Dermis microvascular lymphatic vessel endothelial cell (primary cell): ENCODE measurements around the gene ANKLE1. TPM values are rescaled to one million over a fixed set of nuclear protein-coding genes. Genes with fewer than 3 reads are reported as not detected.

Experiments
- DNase-seq, 2 donors: peaks; one replicate each; pipeline versions ENCODE4 v3.0.0 to v3.0.0-alpha.2; 2010; ENCODE audit warnings: low read depth in 2 of 2
- total RNA-seq: library from RNA; depleted of rRNA; stranded (reverse); fragments of >200 nt; gene quantifications from 2 replicates; pipeline ENCODE4 v1.2.1, GENCODE V29; 2014

The ANKLE1 gene
- total RNA-seq, 1 donor from 2014 or later: 0.51 TPM

DNA sequence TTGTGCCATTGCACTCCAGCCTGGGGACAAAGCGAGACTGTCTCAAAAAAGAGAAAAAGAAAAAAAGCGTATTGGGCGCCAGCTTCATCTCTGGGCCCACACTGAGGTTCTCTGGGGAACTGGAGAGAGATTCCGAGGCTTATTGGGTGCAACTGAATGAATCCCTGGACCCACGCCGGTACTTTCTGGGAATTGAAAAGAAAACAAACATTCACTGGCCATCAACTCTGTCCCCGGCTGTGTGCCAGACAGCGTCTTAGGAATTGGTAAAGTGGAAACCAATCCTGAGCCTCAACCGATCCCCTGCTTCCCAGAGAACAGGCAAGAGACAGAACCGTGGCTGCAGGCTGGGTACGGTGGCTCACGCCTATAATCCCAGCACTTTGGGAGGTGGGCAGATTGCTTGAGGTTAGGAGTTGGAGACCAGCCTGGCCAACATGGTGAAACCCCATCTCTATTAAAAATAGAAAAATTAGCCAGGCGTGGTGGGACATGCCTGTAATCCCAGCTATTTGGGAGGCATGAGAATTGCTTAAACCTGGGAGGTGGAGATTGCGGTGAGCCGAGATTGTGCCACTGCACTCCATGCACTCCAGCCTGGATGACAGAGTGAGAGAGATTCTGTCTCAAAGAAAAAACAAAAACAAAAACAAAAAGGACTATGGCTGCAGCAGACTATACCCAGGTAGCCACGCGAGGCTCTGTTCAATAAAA, 44.3 kb downstream of the ANKLE1 start:
- no peak for DNase-seq

DNA sequence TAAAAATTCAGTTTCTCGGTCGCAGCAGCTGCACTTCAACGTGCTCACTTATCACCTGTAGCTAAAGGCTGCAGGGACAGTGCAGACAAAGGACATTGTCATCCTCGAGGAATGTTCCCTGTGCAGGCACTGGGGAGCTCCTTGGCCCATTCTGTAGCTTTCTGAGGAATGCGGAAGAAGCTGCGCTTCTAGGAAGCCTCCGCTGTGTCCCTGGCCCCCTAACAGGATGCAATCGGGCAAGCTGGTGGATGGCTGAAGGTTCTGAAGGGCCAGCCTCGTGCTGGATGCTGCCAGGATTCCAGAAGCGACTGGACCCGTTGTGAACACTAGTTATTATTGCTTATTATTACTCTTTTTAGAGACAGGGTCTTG, 44.9 kb downstream of the ANKLE1 start:
- DNase-seq: no peak

DNA sequence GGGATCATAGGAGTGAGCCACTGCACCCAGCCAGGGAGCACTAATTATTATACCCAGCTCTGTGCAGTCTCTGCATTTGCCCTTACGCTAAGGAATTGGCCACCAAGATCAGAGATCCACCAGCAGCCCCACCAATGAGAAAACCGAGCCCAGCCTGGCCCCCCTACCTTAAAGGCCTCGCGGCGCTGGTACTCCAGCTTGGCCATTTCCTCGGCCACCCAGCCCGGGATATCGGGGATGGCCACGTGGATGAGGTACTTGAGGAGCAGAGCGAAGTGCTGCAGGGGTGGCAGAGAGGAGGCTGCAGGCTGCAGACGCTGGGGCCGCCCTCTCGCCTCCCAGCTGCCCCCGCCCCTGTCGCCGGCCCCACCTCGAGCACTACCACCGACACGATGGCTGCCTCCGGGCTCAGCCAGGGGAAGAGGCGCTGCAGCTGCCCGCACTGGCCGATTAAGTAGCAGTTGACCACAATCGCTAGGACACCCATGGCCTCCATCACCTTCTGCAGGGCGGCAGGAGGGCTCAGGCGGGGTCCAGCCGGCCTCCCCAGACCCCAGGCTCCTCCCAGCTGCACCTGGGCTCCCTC, 45.5 kb downstream of the ANKLE1 start:
- no peak for DNase-seq

DNA sequence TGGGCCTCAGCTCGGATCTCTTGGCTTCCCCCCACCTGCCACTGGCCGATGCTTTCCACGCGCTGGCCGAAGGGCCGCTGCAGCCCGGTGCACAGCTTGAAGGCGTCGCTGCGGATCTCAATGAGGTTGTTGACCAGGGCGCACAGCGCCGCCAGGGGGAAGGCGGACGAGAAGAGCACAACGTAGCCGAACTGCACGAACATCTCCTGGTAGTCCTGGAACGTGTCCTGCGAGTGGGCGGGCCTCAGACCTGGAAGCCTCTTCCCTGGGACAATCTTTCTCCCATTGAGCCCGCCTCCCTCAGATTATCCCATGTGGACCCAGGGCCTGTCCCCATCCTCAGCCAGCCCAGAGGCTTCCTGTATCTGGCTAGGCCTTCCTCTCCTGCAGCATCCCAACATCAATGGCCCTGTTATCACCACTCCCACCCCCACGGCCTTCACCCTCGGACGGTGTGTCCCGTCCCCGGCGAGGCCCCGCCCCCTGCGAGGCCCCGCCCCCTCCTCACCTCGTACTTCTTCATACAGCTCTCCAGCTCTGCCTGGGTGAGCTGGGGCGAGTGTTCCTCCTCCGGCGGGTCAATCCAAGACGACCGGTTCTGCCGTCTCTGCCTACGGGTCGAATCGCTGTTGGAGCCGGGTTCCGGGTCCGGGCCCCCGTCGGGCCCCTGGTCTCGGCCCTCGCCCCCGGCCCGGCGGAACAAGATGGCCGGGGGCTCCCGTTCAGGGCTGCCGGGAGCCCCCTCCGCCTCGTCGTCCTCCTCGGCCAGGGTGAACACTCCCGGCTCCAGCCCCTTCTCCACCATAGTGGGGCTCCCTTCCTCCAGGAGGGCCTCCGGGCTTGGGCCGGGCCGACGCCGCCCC, 46.2 kb downstream of the ANKLE1 start:
- peak in 1 of 2 donors; percentile 53 for DNase-seq

DNA sequence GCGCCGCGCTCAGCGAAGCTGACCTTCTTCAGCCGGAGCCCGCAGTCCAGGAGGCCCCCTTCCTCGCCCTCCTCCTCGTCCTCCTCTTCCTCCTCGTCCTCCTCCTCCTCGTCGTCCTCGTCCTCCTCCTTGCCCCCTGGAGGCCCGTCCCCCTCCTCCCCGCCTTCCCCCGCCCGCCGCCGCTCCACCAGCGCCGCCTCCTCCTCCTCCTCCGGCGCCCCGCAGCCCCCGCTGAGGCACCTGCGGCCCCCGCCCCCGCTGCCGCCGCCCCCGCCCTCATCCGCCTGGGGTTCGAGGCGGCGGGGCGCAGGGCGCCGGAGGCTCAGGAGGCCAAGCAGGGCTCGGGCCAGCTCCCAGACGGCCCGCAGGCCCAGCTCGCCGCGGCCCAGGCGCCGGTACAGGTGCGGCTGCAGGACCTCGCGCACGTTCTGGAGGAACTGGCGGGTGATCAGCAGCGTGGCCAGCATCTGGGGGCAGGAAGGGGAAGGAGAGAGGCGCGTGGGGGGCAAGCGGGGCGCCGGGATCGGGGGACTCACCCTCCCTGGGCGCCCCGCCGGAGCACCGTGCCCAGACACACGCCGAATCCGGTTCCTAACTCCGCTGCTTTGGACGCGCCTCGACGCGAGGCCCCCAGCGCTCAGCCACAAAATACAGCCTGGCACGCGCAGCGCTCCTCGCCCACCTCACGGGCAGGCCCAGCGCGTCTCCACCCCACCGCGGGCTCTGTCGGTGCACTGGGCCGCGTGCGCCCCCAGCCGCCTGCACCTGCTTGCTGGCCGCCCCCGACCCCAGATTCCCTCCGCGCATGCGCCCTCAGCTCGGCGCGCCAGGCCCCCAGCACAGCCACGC, 47.0 kb downstream of the ANKLE1 start:
- DNase-seq: no peak

DNA sequence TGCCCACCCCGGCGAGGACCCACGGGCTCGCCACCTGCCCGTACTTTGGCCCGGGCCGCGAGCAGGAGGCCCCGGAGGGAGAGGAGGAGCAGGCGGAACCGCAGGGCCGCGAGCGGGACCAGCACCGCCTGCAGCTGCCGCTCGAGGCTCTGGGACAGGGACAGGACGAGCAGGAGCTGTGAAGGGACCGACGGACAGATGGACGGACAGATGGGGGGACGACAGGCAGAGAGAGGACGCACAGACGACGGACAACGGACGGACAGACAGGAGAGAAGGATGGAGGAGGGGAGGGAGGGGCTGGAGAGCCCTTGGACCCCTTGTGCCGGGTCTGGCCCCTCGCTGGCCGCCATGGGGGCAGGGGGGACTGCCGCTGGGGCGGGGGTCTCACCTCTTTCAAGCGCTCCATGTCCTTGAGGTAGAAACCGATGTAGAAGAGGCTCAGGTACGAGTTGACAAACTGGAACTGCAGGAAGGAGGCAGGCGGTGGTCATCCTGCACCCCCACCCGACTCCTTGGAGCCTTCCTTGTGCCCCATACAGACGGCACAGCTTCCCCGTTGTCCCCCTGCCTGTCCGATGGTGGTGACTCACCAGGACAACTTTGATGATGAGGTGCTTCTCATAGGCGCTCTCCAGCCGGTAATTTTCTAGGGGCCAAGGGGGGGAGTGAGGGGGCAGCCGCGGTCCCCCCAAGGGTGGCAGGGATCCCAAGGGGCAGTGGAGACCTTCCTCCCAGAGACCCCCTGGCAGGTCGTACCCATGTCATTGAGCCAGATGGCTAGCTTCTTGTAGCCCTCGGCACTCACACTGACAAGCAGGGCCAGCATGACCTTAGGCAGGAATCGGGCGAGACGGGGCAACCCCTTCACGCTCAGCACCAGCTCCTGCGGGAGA, 47.9 kb downstream of the ANKLE1 start:
- no peak for DNase-seq

DNA sequence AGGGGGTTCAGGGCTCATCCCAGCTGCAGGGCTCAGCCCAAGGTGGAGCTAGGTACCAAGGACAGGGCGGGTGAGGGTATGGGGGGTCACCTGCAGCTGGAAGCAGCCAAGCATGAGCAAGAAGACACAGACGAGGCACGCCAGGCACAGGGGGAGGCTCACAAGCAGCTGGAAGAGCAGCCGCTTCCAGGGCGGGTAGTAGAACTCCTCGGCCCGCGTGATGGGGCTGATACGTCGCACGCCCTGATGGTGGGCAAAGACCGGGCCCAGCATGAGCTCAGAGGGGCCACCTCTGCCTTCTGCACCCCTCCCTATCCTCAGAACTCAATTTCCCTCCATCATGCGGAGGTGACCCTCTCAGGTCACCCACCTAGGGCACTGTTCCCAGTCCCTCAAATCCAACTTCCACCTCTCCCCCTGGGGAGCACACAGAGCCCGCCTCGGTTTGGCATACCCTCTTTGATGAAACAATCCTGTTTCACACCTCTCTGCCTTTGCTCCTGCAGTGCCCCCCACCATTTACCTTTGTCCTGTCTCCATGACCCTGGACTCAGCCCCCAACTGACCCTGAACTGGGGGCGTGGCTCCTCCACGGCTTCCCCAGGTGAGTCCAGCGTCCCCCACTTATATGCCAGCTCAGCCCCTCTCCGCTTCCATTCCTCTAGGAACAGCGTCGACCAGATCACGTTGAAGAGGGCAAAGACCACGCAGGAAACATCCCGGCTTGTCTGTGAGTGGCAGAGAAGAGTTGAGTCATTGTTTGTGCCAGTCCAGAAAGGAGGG, 48.8 kb downstream of the ANKLE1 start:
- no peak for DNase-seq

DNA sequence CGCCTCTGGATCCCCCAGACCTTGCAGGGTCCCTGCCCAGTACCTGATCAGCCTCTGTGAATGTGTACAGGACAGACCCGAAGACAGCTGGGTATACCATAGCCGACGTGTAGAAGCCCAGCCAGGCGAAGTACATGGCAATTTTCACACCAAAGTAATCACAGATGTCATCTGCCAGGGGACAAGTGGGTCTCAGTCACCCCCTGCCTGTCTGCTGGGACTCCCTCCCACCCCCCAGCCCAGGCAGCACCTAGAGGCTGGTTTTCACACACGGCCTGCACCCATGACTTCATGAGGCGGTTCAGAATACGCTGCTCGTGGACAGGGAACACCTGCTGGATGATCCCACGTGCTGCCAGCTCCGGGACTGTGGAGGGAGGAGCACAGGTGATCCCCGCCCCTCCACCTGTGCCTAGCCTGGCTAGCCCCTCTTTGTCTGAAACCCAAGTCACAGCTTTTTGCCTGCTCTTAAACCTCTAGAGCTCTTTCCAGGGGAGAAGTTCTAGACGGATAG, 49.4 kb downstream of the ANKLE1 start:
- no peak for DNase-seq

DNA sequence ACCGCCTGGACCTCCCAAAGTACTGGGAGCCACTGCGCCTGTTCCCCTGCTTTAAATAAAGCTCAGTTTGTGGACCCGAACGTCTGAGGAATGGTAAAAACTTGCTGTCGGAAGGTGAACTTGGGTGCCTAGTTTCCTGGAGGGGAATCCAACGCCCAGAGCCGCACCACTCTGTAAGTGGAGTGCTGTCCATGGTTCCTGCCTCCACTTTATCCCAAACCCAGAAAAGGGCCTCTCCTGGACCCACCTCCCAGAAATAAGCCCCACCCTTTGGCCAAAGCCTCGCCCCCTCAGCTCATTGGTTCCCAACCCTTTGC, 50.6 kb downstream of the ANKLE1 start:
- DNase-seq: no peak

DNA sequence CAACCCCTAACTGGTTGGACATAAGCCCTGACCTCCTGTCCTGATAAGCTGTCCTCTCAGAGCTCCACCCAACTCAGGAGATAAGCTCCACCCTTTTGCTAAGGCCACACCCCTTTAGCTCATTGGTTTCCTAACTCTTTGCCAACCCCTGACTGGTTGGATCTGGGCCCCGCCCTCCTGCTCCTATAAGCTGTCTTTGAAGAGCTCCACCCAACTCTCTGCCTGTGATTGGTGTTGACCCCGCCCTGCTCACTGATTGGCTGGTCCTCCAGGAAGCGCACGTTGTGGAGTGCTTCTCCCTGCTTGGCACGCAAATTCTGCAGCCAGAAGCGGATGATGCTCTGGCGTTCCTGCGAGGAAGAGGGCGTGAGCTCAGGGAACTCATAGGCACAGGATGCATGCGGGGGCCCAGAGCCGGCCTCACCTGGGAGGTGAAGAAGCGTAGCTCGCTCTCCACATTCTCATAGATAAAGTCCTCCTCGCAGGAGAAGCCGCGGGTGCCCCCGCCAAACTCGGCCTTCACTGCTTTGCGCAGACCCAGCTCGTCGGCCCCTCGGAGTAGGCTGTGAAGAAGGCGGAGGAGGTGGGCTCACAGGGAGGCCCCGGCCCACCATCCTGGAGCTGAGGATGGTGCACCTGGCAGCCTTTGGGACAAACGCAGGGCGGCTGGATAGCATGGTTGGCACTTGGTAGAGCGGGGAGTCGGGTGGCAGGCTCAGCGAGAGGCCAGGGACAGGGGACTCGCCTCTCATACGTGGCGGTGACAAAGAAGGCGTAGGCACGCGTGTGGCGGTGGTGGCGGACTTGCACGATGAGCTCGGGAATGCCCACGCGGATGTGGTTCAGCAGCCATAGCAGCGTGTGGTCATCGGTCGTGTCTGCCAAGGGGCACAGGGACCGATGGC, 51.2 kb downstream of the ANKLE1 start:
- DNase-seq: peak in 1 of 2 donors; percentile 52

DNA sequence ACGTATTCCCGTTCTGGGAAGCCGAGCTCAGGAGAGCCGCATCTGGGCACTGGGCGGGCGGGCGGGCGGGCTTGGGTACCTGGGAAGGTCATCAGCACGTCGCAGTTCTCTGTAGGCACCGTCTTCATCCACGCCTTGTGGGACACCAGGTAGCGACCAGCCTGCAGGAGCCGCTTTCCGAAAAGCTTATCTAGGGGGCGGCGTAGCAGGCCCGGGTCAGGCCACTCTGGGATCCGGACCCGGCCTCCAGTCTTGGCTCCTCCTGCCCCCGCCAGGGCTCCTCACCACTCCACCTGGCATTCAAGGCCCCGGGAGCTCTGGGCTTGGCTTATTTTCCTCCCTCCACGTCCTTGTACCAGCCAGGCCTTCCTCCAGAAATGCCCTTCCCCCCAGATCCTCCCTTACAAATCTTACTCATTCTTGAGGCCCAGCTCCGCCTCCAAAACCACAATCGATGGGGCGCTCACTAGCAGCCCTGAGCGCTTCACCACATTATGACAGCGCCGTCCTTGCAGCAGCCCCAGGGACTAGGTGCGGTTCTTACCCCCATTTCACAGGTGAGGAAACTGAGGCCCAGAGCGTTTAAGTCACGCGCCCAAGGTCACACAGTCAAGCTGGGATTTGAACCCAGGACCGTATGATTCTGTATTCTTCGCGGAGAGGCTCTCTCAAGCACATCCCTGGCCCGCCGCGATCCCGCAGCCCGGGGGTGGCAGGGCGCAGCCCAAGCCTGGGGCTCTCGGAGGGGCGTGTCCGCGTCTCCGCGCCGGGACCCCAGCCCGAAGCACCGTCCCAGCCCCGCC, 52.1 kb downstream of the ANKLE1 start:
- DNase-seq: no peak

DNA sequence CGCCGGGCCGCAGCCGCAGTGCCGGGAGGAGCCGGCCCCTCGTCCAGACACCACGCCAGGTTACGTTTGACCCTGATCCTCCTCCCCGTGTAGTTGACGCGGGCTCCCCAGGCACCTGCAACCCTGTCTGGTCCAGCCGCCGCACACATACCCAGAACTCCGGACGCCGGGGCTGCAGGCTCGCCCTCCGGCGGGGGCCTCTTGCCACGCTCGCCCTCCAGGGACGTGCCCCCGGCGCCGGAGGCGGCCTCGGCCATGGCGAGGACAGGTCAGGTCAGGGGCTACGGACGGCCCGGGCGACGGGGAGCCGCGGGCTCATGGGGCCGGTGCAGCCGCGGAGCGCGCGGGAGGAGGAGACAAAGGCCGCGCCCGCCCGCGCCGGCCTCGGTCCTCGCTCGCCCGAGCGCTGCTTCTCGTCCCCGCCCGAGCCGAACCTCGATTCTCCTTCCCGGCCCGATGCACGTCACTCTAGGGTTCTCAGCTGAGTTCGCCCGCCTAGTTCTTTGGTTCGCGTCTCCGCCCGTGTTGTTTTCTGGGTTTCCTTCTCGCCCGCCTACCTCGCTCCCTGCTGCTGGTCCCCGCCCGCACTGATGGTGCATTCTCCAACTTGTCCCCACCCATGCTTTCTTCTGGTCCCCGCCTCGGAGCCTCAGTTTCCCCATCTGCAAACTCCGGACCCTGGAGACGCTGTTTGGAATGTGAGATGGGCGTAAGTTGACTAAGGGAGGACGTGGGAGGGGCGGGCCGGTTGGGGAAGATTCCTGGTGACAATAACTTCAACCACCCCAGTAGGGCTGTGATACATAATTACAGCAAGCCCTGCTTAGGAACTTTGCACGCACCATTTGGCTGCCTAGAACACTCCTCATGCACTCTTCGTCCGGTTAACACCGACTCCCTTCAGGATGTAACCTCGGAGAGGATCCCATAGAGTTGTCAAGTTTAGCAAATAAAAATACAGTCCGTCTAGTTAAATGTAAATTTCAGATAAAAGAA, 53.0 kb downstream of the ANKLE1 start, which contains the start of gene ANO8:
ANO8 (minus strand) TSS at position 442 of the 996 bp plus-strand sequence; CDS start at position 257, 185 bp downstream.
- DNase-seq: peak; percentile 97 to 98

DNA sequence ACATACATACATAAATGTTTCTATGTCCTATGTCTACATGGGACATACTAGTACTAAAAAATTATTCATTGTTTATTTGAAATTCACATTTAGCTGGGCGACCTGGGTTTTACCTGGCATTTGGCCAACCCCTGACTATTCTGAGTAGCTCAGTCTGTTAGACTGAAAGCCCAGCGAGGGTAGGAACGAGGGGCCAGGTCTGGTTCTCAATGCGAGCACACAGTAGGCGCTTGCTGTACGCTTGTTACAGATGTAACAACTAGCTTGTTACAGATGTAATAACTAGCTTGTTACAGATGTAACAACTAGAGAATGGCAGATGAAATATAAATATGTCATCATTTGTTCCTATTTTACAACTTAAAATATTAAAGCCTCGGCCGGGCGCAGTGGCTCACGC, 53.9 kb downstream of the ANKLE1 start:
- DNase-seq: no peak
